GM18909 (cell line): ENCODE results near the gene CCDC12.

ENCODE experiments used
- ATAC-seq: cut with Tn5 transposase; IDR thresholded peaks from one replicate; pipeline ENCODE4 v1.9.1; 2021; ENCODE audit warnings: mild to moderate bottlenecking; ENCODE audit not compliant: unreplicated experiment, poor library complexity

CCDC12 gene

DNA sequence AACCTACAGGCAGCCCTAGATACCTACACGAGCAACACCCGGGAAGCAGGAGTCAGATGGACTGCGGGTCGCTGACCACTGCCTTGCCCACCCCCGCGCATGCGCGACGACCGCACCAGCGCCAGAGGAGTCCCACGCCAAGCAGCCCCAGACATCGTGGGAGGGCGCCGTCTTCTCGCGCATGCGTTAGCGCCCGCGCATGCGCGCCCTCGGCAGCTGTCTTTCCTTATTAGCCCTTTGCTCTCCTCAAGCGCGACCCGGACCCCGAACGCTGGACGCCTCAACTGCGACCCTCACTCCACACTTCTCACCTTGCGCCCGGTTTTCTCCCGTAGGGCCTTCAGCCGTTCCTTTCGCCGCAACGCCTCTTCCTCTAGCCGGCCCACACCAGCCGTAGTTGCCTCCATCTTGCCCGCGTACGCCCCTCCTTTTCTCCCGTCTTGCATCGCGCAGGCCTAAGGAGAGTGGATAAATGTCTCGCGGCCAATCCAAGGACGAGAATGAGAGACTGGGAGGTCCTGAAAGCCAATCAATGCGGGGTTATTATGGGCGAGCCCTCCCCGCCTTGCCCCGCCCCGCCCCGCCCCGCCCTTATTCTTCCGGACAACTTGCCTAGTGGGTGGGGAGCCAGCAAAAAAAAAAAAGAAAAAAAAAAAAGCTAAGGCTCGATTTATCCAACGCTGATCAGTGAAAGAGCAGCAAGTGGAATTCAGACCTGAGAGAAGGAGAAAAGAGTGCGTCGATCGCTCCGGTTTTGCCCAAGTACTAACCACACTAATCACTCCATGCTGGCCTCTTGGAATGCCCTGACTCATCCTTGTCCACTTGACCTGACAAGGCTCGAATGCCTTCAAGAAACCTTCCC, at the start of gene CCDC12:
Gene CCDC12, minus strand, starts transcription at position 420 of the 865 bp plus-strand sequence. Its CDS starts 13 bp downstream, at position 407.
- ATAC-seq: peak; percentile 72

DNA sequence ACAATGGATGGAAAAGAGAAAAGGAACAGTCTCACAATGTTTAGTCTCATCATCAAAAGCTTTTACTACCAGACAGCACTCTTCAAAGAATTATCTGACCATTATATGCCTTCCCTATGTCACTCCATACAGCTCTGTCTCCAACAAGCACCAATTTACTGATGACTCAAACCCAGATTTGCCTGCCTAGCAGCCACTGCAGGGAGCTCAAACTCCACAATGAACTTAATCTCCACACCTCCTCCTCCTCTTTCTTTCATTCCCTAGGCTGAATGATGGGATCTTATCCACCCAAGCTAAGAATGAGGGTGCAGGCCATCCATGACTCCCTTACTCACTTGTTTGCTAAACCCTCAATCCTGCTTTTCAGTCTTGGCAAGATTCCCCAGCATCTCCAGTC, 48.4 kb upstream of the CCDC12 start:
- no peak for ATAC-seq

DNA sequence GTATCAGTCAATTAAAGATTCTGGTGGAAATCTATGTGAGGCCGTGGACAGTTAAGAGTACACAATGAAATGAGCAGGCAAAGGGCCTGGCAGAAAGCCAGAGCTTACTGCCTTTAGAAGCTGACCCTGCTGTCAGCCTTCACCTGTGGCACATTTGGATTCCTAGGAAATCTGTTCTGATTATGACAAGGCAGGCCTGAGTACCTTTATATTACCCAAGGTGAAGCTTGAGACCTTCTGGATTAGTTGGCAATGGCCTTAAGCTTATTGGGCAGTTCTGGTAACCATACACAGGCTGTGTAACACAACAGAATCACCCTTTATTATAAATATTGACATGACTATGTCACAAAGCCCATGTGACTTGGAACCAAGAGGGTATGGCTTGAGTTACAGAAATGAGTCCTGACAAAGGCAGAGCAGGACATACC, 46.1 kb upstream of the CCDC12 start:
- no peak for ATAC-seq

DNA sequence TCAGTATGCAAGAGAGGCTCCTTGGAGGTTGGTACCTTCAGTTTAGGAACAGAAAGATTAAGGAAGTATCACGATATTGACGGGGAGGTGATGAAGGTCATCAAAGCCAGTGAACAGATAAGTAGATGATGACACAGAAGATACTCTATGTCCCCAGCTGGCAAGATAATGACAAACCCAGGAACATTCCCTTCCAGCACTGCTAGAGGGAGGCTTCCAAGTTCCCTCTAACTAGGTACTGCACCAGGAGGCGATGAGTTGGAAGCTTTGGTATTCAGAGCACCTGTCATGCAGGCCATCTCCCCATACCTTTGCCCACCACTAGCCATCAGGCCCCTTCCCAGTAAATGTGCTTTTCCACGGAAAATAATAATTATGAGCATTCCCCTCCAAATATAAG, 43.8 kb upstream of the CCDC12 start:
- no peak for ATAC-seq

DNA sequence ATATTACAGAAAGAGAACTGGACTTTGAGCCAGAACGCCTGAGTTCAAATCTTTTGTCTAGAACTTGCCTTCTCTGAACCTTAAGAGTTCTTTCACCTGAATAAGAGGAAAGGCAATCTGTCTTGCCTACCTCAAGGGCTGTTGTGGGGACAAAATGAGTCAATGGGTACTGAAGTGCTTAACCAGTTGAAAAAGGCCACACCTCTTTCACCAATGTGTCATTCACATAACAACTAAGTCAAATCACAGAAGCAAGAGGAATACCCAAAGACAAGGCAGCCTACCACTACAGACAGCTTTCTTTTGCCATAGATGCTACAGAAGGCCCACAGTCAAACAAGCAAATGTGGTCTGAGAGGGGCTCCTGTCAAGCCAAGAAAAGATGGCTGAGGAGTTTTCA, 42.7 kb upstream of the CCDC12 start:
- ATAC-seq: no peak

DNA sequence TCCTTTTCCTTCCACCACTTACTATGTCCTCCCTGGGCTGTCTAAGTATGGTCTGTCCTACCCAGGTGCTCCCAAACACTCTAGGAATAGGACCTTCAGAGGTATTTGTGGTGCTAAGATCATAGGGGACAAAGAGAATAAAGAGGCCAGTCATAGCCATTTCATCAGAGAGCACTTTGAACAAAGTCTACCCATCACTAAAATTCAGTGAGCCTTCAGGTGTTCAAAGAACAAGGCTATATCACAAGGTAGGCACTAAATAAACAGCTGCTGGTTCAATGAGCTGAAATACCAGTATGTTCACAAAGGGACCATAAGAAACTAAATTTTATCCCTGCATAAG, 41.7 kb upstream of the CCDC12 start:
- no peak for ATAC-seq

DNA sequence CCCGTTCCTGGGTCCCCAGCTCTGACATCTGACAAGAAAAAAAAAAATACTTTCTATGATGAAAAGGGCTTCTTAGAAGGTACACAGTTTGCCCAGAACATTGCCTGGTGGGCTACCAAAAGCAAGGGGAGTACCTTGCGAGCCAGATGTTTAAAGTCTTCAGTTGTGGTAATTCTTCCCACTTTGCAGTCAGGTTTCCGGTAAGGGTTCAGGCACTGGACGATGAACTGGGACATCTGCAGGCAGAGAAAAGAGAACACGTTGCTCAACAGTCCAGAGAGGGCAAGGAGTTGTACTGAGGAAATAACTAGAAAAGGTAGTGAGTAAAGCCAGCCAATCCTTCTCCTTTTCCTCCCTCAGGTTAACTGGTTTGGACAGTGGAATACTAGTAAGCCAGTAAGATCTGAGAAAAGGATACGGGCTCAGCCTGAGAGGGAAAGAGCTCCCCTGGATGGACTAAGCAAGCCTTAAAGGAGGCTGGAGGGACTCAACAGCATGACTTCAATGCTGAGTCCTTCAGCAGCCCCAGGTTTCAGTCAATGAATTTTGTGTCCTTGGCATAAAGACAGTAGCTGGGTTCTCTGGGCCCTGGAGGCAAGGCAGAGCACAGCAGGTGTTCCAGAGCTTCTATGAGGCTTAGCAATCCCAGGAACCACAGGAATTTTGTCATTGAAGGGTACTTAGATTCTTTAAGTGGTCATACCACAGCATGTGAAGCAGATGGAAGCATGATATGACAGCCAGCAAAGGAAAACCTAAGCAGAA, 41.1 kb upstream of the CCDC12 start:
- no peak for ATAC-seq

DNA sequence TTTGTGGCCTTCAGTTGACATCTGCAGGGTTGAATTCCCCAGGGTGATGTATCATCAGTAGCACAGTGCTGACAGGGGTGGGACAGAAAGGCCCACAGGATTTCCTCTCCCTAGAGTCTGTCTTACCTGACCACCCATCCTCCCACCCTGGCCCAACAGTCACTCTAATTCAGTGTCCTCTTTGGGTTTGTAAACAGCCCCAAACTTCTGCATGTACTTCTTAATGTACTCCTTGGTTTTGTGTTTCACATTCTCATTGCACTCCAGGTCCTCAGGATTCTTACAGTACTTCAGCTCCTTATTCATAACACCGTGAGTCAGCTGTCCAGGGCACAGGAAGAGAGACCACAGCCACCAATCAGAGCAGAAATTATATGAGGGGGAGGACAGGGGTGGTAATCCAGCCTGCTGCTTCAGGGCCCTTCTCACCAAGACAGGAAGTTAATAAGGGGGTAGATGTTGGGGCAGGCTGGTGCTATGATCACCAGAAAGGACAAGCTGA, 40.4 kb upstream of the CCDC12 start:
- peak; percentile 56 for ATAC-seq

DNA sequence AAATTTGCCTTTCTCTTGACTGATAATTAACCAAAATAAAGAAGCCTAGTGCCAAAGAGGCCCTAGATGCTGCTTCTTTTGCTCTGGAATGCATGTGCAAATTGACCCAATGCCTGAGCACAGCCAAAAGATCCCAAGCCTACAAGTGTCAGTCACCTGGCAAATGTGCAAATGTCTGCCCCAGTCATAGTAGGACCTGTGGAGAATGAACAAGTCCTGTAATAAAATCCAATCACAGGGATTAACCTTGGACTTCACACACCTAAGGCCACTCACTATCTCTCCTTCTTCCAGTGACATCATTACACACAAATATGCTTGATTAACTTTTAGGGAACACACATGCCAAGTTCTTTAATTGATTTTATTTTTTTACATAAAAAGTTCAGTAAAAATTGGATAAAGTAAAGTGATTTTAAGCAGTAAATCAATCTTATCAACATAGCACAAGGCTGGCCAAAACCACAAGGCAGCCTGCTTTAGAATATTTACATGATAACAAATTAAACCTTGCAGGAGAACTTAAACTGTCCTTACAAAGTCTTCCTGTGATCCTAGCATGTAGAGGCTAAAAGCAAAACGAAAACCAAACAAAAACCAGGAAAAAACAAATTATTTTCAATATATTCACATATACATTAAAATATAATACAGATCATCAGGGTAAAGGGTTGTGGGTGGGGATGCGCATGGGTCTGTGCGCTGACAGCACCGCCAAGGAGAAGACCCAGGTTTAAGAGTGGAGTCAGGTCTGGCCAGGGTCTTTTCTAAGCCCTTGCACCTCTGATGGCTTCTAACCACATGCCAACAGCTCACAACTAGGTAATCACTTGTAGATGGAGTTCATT, 39.8 kb upstream of the CCDC12 start:
- ATAC-seq: no peak

DNA sequence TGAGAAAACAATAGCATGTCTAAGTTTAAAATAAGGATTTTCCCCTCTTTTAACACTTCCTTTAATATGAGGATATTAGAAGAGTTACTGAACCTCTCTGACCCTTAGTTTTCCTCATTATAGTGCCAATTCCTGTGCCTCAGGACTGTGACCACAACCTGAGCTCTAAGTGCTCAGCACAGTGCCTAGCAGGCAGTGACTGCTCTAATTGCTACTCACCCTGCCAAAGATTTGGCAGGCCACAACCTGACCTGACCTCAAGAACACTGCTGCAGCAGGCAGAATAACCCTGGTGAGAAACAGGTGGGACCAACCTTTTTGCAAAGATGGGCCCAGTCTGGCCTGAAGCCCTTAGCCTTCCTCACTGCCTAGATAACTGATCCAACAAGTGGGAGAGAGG, 38.6 kb upstream of the CCDC12 start:
- no peak for ATAC-seq

DNA sequence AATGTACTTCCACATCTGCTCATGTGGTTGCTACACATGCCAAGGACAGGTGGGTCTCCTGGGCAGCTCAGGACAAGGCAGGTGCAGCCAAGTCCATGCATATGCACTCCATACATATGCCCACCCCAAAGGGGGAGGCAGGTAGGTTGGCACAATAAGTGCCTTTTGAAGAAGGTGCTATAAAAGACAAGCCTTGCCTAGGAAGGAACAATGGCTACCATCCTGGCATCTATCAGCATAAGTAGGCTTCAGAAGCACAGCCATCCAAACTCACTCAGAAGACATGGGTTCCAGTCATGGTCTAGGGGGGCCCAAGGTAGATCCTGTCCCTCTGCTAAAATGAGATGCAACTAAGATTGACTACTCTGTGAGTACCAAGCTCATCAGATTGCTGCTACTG, 37.5 kb upstream of the CCDC12 start:
- no peak for ATAC-seq

DNA sequence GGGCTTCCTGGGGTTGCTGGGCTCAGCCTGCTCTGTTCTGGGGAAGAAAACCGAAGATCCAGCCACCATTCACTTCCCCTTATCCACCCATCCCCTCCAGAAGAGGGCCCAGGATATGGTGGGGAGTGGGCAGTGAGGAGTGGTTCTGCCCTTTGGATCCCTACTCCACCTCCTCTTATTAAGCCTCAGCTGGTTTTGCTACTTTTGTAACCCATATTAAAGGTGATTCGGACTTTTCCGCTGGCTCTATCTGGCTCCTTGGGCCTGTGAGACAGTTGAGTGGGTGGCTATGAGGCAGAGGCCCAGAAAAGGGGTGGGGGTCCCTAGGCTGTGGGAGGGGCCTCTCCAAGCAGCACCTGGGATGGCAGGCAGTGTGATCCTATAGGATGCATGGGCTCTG, 36.7 kb upstream of the CCDC12 start:
- no peak for ATAC-seq

DNA sequence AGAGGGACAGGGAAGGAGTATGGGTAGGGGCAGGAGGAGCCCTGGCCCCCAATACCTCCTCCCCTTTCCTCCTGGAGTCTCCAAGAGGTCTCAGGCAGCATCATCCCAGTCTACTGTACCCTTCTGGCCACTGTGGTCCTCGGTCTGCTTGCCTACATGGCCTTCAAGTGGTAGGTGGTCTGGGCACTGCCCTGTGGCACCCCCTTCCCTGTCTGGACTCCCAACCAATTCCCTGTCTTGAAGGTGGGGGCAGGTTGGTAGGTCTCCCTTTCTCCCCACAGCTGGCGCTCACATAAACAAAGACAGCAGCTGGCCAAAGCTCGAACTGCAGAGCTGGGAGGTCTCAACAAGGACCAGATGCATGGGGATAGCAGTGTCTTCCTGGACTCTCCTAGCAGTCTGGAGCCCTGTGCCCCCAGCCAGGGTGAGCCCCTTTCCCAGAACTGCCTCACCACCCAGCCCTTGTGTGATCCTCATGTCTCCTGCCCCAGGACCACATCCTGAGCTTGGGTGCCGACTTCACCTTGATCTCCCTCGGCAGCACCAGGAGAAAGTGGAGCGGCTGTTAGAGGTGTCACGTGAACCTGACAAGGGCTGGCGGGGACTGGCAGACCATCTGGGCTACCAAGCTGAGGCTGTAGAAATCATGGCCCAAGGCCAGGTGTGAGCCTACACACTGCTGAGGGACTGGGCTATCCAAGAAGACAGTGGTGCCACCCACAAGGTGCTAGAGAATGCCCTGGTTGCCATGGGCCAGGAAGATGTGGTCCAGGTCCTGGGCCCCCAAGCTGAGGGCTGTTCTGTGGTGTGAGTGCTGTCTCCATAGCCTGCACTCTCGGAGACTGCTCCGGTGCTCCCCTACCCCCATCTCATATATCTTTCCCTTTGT, 36.0 kb upstream of the CCDC12 start:
- no peak for ATAC-seq

DNA sequence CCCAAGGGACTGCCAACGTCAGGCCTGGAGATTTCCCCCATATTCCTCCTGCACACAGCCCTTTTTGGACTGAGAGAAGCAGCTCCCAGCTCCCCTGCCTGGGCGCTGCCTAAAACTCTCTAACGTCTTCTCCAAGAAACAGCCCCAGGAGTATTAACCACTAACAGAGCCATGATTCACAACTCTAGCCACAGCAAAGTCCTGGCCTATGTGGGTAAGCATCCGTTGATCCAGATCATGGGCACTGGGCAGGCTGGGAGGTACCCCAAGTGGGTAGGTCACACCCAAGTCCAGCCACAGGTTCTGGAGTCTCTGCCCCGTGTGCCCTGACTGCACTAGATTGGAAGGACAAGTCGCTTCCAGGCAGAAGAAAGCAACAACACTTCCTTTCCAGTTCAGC, 34.8 kb upstream of the CCDC12 start:
- no peak for ATAC-seq

DNA sequence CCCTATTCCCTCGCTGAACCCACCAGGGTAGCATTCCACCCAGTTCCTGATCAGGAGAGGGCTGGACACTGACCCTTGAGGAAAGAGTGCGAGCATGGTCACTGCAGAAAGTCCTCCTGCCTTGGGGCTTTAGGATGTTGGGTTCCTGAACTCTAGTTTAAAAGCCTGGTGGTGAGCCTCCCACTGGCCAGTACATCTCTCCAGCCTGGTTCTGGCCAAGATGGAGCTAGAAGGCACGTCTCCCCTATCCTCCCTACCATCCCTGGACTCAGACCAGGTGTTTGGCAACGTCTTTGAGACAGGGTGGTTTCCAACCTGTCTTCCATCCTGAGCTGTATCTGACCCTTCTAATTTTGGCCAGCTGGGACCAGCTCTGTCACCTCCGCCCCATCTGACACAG, 34.4 kb upstream of the CCDC12 start:
- no peak for ATAC-seq

DNA sequence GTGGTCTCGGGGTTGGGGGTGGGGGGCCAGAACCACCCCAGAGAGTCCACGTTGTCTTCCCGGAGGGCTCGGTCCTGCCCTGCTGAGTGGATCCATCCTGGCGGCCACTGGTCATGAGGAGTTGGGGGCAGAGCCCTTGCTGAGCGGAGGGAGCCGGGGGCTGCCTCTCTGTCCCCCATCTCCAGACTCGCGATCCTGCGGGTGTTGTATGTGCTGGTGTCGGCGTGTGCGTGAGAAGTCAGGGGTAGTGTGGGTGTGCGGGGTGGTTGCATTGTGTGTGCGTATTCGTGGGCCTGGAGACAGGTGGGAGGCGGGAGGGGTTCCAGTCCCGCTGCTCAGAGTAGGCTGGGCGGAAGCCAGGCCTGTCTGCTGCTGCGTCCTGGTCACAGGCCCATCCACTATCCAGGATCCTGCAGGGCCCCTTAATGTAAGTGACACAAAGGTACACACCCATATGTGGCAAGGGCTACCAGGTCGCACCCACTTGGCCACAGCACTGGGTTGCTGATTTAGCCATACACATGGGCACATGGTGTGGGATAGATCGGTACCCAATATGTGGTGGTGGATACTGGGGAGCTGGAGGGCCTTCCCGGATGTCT, 33.7 kb upstream of the CCDC12 start:
- ATAC-seq: no peak

DNA sequence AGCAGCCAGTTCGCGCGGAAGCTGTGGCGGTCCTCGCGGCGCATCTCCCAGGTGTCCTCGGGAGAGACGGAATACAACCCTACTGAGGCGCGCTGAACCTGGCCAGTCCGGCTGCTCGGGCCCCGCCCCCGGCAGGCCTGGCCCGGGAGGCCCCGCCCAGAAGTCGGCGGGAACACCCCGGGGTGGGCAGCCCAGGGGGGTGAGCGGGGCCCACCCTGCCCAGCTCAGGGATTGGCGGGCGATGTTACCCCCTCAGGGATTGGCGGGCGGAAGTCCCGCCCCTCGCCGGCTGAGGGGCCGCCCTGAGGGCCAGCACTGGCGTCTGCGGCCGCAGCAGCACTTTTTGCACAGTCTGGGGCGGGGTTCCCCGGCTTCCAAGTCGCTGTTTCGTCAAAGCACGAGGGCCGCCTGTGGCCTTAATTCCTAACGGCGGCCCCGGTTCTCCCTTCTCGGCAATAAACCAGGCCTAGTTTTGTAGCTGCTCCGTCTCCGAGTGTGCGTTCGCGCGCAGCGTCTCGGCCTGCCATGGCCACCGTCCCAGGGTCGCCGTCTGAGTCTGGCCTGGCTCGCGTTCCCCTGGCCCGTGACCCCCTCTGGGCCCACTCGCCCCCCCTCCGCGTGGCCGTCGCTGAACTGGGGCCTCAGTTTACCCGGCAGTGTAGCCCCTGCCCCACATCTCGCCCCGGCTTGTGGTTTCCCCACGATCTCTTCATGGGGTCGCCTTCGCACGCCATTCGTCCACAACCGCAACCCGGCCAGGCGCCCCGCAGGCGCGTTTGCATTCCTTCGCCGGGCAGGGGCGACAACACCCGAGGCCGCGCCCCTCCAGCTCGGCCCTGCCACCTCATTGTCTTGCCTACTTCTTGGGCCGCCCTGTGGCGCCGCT, 32.9 kb upstream of the CCDC12 start:
- peak; percentile 89 for ATAC-seq

DNA sequence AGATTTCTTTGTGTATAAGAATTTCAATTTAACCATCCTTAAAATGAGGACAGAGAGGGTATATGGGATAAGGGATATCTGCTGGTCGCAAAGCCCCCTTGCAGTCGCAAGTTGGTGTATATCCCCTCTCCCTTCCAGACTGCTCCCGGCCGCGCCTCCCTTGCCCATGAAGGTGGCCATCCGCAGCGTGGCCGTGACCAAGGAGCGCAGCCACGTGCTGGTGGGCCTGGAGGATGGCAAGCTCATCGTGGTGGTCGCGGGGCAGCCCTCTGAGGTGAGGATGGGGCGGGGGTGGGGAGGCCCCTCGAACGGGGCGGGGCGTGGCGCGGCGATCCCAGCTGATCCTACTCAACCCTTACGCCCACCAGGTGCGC, 32.3 kb upstream of the CCDC12 start:
- ATAC-seq: no peak
